ENCODE results near the gene DLGAP4. TPM values are rescaled to one million over a fixed set of nuclear protein-coding genes. Genes with fewer than 3 reads are reported as not detected.

The DLGAP4 gene
- total and polyA plus RNA-seq, 9 donors: 18.2 to 75.9 (median 53.1) TPM

DNA sequence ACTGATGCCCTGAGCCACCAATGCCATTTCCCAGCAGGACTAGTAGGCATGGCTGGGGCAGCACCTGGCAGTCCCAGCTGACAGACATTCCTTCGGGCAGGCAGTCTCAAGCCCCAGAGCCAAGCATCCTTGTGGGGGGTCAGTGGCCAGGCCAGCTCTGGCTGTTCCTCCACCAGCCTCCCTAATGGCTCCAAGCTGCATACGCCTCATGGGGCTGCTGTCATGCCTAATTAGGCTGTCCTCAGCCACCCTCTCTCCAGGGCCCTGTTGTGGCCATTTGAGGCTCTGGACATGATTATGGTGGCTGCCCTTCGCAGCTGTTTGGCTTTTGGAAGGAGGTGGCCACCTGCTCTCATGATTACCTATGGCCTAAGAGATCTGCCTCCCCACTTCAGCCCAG lies 79.4 kb downstream of the DLGAP4 start:
- no peak overlapping the region for H3K4me3 ChIP-seq
- 73 to 88% (median 83%) methylated on average over 3 of the region's 3 CpGs for WGBS, 3 donors
- H3K27ac ChIP-seq: no peak overlapping the region
- H3K9me3 ChIP-seq: no peaks in the 10 kb centered on the region
- no peak for DNase-seq
- no peak for TF ChIP-seq POLR2A (IDR thresholded peaks at IDR 0.05)
- TF ChIP-seq, protein P1, sequence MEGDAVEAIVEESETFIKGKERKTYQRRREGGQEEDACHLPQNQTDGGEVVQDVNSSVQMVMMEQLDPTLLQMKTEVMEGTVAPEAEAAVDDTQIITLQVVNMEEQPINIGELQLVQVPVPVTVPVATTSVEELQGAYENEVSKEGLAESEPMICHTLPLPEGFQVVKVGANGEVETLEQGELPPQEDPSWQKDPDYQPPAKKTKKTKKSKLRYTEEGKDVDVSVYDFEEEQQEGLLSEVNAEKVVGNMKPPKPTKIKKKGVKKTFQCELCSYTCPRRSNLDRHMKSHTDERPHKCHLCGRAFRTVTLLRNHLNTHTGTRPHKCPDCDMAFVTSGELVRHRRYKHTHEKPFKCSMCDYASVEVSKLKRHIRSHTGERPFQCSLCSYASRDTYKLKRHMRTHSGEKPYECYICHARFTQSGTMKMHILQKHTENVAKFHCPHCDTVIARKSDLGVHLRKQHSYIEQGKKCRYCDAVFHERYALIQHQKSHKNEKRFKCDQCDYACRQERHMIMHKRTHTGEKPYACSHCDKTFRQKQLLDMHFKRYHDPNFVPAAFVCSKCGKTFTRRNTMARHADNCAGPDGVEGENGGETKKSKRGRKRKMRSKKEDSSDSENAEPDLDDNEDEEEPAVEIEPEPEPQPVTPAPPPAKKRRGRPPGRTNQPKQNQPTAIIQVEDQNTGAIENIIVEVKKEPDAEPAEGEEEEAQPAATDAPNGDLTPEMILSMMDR (IDR thresholded peaks at IDR 0.05): no peak
- TF ChIP-seq EP300 (IDR thresholded peaks at IDR 0.05): no peak
- no peaks in the 10 kb centered on the region for H3K27me3 ChIP-seq
- intact Hi-C loops (cut with DNase I): no loop called here
- H3K4me1 ChIP-seq (ENCODE audit: insufficient read depth): peaks cover 1% of the 10 kb centered on the region
- H3K36me3 ChIP-seq: no peaks in the 10 kb centered on the region

DNA sequence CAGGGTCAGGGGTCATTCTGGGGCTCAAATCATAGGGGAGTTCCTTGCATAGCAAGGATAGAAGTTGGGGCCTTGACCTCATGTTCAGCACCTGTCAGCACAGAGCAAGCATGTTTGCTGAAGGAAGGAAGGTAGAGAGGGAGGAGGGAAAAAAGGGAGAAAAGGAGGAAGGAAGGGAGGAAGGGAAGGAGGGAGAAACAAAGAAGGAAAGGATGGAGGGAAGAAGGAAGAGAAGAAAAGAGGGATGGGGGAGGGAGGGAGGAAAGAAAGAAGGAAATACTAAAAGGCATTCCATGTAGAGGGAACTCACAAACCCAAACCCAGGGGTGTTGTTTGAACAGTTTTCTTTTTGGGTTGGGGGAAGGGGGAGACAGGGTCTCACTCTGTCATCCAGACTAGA lies 80.1 kb downstream of the DLGAP4 start:
- TF ChIP-seq, protein P1 (IDR thresholded peaks at IDR 0.05): no peak
- no peak for TF ChIP-seq EP300 (IDR thresholded peaks at IDR 0.05)
- intact Hi-C loops (cut with DNase I): no loop called here
- DNase-seq: no peak
- Histone ChIP-seq H3K36me3 (no peaks in the 10 kb centered on the region), H3K9me3 (no peaks in the 10 kb centered on the region), H3K4me1 (ENCODE audit: insufficient read depth) (peaks cover 6% of the 10 kb centered on the region), H3K27ac (no peak overlapping the region), H3K4me3 (no peak overlapping the region), H3K27me3 (no peaks in the 10 kb centered on the region)

DNA sequence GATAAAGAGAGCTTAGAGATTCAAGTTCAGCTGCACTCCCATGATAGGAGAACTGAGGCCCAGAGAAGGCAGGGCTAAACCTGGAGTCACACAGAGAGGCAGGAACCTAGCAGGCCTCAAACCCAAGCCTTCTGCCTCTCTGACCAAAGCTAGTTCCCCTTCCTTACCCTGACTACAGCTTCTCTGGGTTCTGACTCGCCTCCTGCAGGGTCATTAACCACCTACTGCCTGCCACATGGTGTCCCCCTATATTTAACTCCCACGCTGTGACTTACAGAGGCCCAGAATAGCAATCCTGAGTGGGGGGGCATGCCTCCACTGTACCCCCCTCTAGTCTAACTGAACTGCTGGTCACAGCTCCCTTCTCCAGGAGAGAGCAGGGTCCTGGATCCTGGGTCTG lies 84.1 kb downstream of the DLGAP4 start:
- Histone ChIP-seq H3K36me3 (no peaks in the 10 kb centered on the region), H3K4me1 (ENCODE audit: insufficient read depth) (peaks cover 9% of the 10 kb centered on the region), H3K27me3 (no peaks in the 10 kb centered on the region), H3K4me3 (no peak overlapping the region), H3K27ac (no peak overlapping the region), H3K9me3 (no peaks in the 10 kb centered on the region)
- intact Hi-C loops (cut with DNase I): no loop called here
- DNase-seq: no peak
- TF ChIP-seq, protein P1 (IDR thresholded peaks at IDR 0.05): no peak
- TF ChIP-seq EP300 (IDR thresholded peaks at IDR 0.05): no peak
- TF ChIP-seq POLR2A (IDR thresholded peaks at IDR 0.05): no peak
- WGBS, 3 donors: 80 to 89% (median 86%) methylated on average over 2 of the region's 2 CpGs

DNA sequence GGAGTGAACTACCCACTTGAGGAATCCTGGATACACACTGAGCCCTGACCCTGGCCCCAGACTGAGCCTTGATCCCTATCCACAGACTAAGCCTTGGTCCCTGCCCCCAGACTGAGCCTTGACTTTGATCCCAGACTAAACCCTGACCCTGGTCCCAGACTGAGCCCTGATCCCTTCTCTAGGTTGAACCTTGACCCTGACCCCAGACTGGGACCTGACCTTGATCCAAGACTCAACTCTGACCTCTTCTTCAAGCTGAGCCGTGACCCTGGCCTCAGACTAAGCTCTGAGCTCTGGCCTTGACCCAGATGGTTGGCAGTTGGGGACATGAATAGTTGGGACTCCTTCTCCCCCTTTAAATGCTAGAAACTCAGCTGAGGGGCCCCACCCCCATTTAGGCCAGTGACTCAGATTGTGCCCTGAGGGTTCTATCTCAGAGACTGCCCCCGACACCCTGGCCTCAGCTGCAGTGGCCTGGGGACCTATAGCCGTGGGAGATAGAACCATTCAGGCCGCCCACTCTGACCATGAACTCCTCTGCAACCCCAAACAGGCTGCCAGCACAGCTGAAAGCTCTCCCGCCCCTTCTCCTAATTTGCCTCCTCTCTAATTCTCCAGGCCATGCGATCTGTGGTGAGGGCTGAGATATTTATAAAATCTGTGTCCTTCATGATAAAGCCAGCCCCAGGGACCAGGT lies 84.7 kb downstream of the DLGAP4 start:
- Histone ChIP-seq H3K27ac (peak overlapping the region in 1 of 2 donors; percentile 10), H3K27me3 (no peaks in the 10 kb centered on the region), H3K4me3 (no peak overlapping the region), H3K9me3 (no peaks in the 10 kb centered on the region), H3K36me3 (no peaks in the 10 kb centered on the region), H3K4me1 (ENCODE audit: insufficient read depth) (peaks cover 9% of the 10 kb centered on the region)
- WGBS, 3 donors: 10 to 25% (median 12%) methylated on average over 6 of the region's 6 CpGs
- DNase-seq: peak; percentile 15 to 61 (median 35)
- TF ChIP-seq POLR2A (IDR thresholded peaks at IDR 0.05): no peak
- TF ChIP-seq, protein P1 (IDR thresholded peaks at IDR 0.05): no peak
- TF ChIP-seq EP300 (IDR thresholded peaks at IDR 0.05): no peak
- intact Hi-C loops (cut with DNase I): no loop called here

Data from ovary (tissue), 9 donors.